Stimulated activated CD8-positive, alpha-beta memory T cell treated with anti-CD3 and anti-CD28 coated beads, Interleukin-4, amount 100 ng/mL, for 1 hour (primary cell): ENCODE data around the gene STC2.
"Not testable (repeated sequence)": the region's sequence is repeated elsewhere in the genome, so short reads cannot be mapped to it uniquely, and the experiment has no call there.

ENCODE experiments used
- DNase-seq, 2 donors: peaks; one replicate each; pipeline ENCODE4 v3.0.0-alpha.2; 2020; ENCODE audit warnings: low read depth in 2 of 2, low spot score in 1 of 2

The STC2 gene

GRCh38 chr5:173296737-173297676 lies 31.2 kb downstream of the STC2 start:
- DNase-seq, result no peak

- DNase-seq, result no peak
These were observed 32.4 kb downstream of the STC2 start for GRCh38 chr5:173295796-173296195.

GRCh38 chr5:173294673-173295320 lies 33.4 kb downstream of the STC2 start:
- DNase-seq, result no peak

- peak; percentile 28 to 34 for DNase-seq
These were observed 34.2 kb downstream of the STC2 start for GRCh38 chr5:173293817-173294672.

- no peak for DNase-seq
These were observed 36.2 kb downstream of the STC2 start for GRCh38 chr5:173291722-173292658.

- DNase-seq, result no peak
These were observed 37.6 kb downstream of the STC2 start for GRCh38 chr5:173290477-173291131.

- no peak for DNase-seq
These were observed 38.8 kb downstream of the STC2 start for GRCh38 chr5:173289372-173289771.

GRCh38 chr5:173288632-173289031 lies 39.6 kb downstream of the STC2 start:
- DNase-seq, result no peak

- no peak for DNase-seq
These were observed 41.1 kb downstream of the STC2 start for GRCh38 chr5:173287086-173287485.

GRCh38 chr5:173284343-173284958 lies 43.8 kb downstream of the STC2 start:
- not testable (repeated sequence) for DNase-seq

GRCh38 chr5:173283318-173284288 lies 44.6 kb downstream of the STC2 start:
- peak in 1 of 2 donors; percentile 32 for DNase-seq

GRCh38 chr5:173282916-173283315 lies 45.3 kb downstream of the STC2 start:
- no peak for DNase-seq

- no peak for DNase-seq
These were observed 46.3 kb downstream of the STC2 start for GRCh38 chr5:173281910-173282309.

- no peak for DNase-seq
These were observed 49.0 kb downstream of the STC2 start for GRCh38 chr5:173279166-173279565.

GRCh38 chr5:173278641-173279040 lies 49.6 kb downstream of the STC2 start:
- DNase-seq, result no peak

- no peak for DNase-seq
These were observed 50.0 kb downstream of the STC2 start for GRCh38 chr5:173278172-173278571.

- DNase-seq, result no peak
These were observed 53.4 kb downstream of the STC2 start for GRCh38 chr5:173274771-173275170.

GRCh38 chr5:173271419-173271818 lies 56.8 kb downstream of the STC2 start:
- no peak for DNase-seq
